ENCODE data around the gene CTBP1. TPM values are rescaled to one million over a fixed set of nuclear protein-coding genes. Genes with fewer than 3 reads are reported as not detected.
A peak's percentile ranks its signal among the peaks of the same experiment; 100 is the strongest.

The CTBP1 gene
- total and polyA plus RNA-seq, 2 experiments from 2014 or later, result 152 to 431 TPM

DNA sequence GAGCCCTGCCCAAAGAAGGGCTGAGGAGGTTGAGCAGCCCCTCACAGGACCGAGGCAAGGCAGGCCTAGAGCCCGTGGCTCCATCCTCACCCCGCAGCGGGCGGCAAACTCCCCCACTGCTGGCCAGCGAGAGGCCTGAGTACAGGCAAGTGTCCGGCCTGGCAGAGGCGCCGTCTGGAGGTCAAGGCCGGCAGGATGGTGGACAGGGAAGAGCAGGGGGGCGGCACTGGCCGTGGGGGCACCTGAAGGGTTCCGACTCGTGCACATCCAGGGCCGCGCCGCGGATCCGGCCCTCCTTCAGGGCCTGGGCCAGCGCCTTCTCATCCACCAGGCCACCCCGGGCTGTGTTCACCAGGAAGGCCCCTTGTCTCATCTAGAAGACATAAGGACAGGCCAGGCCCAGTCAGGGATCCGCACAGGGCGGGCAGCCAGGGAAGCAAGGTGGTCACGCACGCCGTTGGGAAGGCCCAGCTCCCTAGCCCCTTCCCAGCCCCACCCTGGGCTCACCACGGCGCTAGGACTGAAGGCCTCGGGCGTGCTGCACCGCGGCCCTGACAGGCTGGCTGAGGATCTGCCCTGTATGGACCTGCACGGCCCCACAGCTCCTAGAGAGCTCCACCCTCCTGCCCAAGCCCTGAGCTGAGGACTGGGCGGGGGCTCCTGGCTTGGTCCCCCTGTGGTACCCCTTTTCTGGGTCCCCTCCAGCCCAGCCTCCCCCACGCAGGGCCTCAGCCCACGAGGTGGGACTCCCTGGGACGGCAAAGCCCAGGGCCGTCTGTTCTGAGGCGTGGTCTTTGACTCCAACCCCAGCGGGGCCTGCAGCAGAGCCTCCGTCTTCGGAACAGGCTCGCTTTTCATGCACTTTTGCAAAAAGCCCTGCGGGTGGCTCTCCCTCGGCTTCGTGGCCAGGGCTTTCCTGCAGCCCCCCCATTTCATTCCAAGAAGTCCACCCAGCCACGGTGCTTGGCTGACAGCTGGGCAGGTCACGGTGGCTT lies 34.5 kb downstream of the CTBP1 start:
- Histone ChIP-seq H3K9me3 (ENCODE audit: low read depth) (no peaks in the 10 kb centered on the region), H3K27ac (no peak overlapping the region), H3K4me1 (ENCODE audit: low read depth) (peaks cover 5% of the 10 kb centered on the region), H3K36me3 (peaks cover 43% of the 10 kb centered on the region), H3K27me3 (no peaks in the 10 kb centered on the region), H3K4me3 (no peak overlapping the region)
- TF ChIP-seq, protein P1, sequence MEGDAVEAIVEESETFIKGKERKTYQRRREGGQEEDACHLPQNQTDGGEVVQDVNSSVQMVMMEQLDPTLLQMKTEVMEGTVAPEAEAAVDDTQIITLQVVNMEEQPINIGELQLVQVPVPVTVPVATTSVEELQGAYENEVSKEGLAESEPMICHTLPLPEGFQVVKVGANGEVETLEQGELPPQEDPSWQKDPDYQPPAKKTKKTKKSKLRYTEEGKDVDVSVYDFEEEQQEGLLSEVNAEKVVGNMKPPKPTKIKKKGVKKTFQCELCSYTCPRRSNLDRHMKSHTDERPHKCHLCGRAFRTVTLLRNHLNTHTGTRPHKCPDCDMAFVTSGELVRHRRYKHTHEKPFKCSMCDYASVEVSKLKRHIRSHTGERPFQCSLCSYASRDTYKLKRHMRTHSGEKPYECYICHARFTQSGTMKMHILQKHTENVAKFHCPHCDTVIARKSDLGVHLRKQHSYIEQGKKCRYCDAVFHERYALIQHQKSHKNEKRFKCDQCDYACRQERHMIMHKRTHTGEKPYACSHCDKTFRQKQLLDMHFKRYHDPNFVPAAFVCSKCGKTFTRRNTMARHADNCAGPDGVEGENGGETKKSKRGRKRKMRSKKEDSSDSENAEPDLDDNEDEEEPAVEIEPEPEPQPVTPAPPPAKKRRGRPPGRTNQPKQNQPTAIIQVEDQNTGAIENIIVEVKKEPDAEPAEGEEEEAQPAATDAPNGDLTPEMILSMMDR (IDR thresholded peaks at IDR 0.05; ENCODE audit: low read depth, low read length), result no peak
- no peak for DNase-seq (ENCODE audit: low read depth in 1 of 2, low spot score in 1 of 2)

DNA sequence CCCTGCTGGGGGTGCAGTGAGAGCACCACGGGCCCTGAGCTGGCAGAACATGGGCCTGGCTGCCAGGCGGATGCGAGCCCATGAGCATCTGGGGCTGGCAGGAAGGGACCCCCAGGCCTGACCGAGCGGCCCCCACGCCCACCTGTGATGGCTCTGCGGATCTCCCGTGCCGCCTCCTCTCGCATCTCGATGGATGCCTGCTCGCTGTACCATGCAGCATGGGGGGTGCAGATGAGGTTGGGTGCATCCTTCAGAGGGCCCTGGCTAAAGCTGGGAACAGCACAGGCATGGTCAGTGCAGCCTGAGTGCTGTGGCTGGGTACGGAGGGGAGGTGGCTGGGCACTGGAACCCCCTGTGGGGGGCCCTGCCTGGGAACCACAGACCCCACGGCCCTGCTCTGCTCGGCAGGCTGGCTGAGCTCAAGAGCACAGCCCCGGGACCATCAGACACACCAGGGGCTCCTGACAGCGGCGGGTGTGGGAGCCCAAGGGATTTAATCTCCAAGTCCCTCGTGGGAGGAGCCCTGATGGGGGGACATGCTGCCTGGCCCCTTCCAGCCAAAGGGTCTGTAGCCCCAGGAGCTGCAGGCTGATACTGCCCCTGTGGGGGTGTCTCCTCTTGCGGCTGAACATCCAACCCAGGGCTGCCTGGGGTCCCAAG lies 35.5 kb downstream of the CTBP1 start:
- Histone ChIP-seq H3K9me3 (ENCODE audit: low read depth) (no peaks in the 10 kb centered on the region), H3K4me1 (ENCODE audit: low read depth) (peaks cover 5% of the 10 kb centered on the region), H3K4me3 (no peak overlapping the region), H3K27me3 (no peaks in the 10 kb centered on the region), H3K27ac (no peak overlapping the region), H3K36me3 (peaks cover 41% of the 10 kb centered on the region)
- TF ChIP-seq, protein P1 (IDR thresholded peaks at IDR 0.05; ENCODE audit: low read depth, low read length), result no peak
- no peak for DNase-seq (ENCODE audit: low read depth in 1 of 2, low spot score in 1 of 2)

DNA sequence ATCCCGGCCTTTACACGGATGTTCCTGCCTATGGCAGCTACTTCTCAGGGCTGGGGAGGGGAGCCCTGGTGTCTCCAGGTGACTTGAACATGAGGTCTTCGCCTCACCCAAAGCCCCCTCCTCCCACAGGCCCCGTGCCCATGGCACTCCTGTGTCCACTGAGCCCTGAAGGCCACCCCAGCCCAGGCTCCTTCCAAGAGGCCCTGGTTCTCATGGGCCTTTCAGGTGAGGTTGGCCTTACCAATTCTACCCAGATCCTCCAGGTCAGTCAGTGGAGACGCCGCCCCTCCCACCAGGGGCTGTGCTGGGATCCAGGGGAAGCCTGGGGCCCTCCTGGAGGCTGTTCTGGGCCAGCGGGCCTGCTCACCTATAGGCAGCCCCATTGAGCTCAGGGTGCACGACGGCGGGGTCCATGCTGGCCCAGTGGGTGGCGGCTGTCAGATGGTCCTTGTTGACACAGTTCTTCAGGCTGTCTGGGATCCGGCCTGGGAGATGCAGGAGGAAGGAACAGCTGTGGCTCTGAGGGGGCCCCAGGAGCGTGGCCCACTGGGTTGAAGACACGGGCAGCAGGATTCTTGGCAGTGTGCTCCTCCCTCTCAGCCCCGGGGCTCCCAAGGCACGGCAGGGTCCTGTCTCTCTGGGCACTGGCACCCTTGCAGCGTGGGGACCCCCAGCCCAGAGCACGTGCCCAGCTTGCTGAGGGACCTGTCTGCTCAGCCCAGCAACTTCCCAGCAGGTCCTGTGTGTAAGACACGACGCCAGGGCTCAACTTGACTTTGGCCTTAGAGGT lies 36.2 kb downstream of the CTBP1 start:
- H3K36me3 ChIP-seq, result peaks cover 38% of the 10 kb centered on the region
- DNase-seq (ENCODE audit: low read depth in 1 of 2, low spot score in 1 of 2), result no peak
- TF ChIP-seq, protein P1 (IDR thresholded peaks at IDR 0.05; ENCODE audit: low read depth, low read length), result no peak
- H3K4me3 ChIP-seq, result no peak overlapping the region
- H3K4me1 ChIP-seq (ENCODE audit: low read depth), result peaks cover 5% of the 10 kb centered on the region
- no peak overlapping the region for H3K27ac ChIP-seq
- no peaks in the 10 kb centered on the region for H3K9me3 ChIP-seq (ENCODE audit: low read depth)
- no peaks in the 10 kb centered on the region for H3K27me3 ChIP-seq

DNA sequence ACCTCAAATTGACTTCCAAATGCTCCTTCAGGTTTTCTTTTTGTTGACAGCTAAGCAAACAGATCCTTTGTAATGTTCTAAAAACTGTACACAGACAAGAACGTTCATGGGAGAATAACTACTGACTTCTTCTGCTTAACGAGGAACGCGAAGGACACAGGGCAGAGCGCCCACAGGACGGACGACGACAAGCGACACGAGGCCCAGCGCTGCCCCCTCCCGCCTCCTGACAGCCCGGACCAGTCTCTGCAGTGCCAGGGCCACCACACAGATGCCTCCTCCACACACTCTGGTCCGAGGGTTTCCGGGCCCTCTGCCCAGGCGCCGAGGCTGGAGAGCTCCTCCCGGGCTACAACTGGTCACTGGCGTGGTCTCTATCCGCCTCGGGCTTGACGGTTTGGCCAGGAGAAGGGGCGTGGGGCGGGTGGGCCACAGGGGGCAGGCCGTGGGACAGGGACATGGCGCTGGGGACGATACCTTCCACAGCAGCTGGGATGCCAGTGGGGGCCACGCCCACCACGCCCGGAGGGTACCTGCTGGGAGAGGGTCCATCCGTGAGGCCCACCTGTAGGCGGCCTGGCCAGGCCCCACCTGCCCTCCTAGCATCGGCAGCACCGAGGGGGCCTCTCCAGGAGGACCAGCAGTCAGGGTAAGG lies 36.9 kb downstream of the CTBP1 start:
- no peak for DNase-seq (ENCODE audit: low read depth in 1 of 2, low spot score in 1 of 2)
- Histone ChIP-seq H3K9me3 (ENCODE audit: low read depth) (no peaks in the 10 kb centered on the region), H3K4me1 (ENCODE audit: low read depth) (peaks cover 5% of the 10 kb centered on the region), H3K36me3 (peaks cover 32% of the 10 kb centered on the region), H3K27ac (no peak overlapping the region), H3K27me3 (no peaks in the 10 kb centered on the region), H3K4me3 (no peak overlapping the region)
- TF ChIP-seq, protein P1 (IDR thresholded peaks at IDR 0.05; ENCODE audit: low read depth, low read length), result no peak

DNA sequence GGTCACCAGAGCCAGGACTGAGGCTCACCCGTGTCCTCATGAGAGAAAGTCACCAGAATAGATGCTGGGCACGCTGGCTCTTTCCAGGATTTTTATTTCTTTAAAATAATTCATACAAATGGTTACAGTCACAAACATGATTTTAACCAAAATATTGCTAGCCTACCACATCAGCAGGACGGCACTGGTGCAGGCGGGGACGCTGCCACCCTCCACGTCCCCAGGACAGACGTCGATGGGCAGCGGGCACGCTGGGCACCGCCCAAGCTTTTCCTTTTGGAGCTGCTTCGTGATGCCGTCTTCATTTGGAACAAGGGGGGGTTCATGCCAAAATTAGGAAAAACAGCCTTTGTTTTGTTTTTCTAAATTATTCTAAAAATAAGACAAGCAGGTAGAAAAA lies 37.6 kb downstream of the CTBP1 start:
- Histone ChIP-seq H3K4me3 (no peak overlapping the region), H3K27ac (peak overlapping the region; percentile 79), H3K9me3 (ENCODE audit: low read depth) (no peaks in the 10 kb centered on the region), H3K27me3 (no peaks in the 10 kb centered on the region), H3K4me1 (ENCODE audit: low read depth) (peaks cover 5% of the 10 kb centered on the region), H3K36me3 (peaks cover 28% of the 10 kb centered on the region)
- TF ChIP-seq, protein P1 (IDR thresholded peaks at IDR 0.05; ENCODE audit: low read depth, low read length), result no peak
- DNase-seq (ENCODE audit: low read depth in 1 of 2, low spot score in 1 of 2), result no peak
